Immature natural killer cell (primary cell): Measurements from ENCODE around the gene CABP1. TPM values are rescaled to one million over a fixed set of nuclear protein-coding genes. Genes with fewer than 3 reads are reported as not detected.
"Not testable (repeated sequence)": the region's sequence is repeated elsewhere in the genome, so short reads cannot be mapped to it uniquely, and the experiment has no call there.

ENCODE experiments used
- DNase-seq, 3 donors: peaks; one replicate each; pipeline ENCODE4 v3.0.0; 2022; ENCODE audit warnings: mixed read lengths in 1 of 3
- H3K27ac Mint-ChIP-seq, 6 donors: one replicate each; pipeline ENCODE4 v1.8.0; 2020; ENCODE audit warnings: mixed read lengths in 6 of 6, mild to moderate bottlenecking in 5 of 6, inconsistent platforms in 4 of 6, moderate library complexity in 3 of 6
- H3K27me3 Mint-ChIP-seq, 3 donors: one replicate each; pipeline ENCODE4 v1.8.0; 2020 to 2021; ENCODE audit warnings: low read depth in 3 of 3, mild to moderate bottlenecking in 3 of 3, mixed read lengths in 3 of 3, moderate library complexity in 3 of 3, inconsistent platforms in 1 of 3
- H3K36me3 Mint-ChIP-seq, 3 donors: one replicate each; pipeline ENCODE4 v1.8.0; 2020; ENCODE audit warnings: mixed read lengths in 3 of 3, inconsistent platforms in 2 of 3, mild to moderate bottlenecking in 2 of 3
- H3K4me1 Mint-ChIP-seq, 2 donors: one replicate each; pipeline ENCODE4 v1.8.0; 2020; ENCODE audit warnings: inconsistent platforms in 2 of 2, mild to moderate bottlenecking in 2 of 2, mixed read lengths in 2 of 2, moderate library complexity in 1 of 2
- H3K4me3 Mint-ChIP-seq, 5 donors: one replicate each; pipeline ENCODE4 v1.8.0; 2020; ENCODE audit warnings: mild to moderate bottlenecking in 5 of 5, mixed read lengths in 5 of 5, inconsistent platforms in 3 of 5, moderate library complexity in 3 of 5
- H3K9me3 Mint-ChIP-seq, 6 donors: one replicate each; pipeline ENCODE4 v1.8.0; 2020; ENCODE audit warnings: mild to moderate bottlenecking in 6 of 6, mixed read lengths in 6 of 6, inconsistent platforms in 4 of 6, moderate library complexity in 3 of 6
- polyA plus RNA-seq, 3 donors: library from polyadenylated mRNA; unstranded; fragments of 300-500 nt; fragmentation: Illumina TruSeq; gene quantifications; one replicate each; pipeline ENCODE4 v1.2.3, GENCODE V29; 2021

The CABP1 gene
- polyA plus RNA-seq, 3 donors from 2014 or later = not detected

- peaks cover 5 to 15% (median 12%) of the 10 kb centered on the region in 3 donors for H3K27me3 Mint-ChIP-seq
- not testable (repeated sequence) for H3K4me1 Mint-ChIP-seq, H3K9me3 Mint-ChIP-seq, H3K27ac Mint-ChIP-seq, H3K4me3 Mint-ChIP-seq, H3K36me3 Mint-ChIP-seq, DNase-seq
Measured at GRCh38 chr12:120617767-120618166, 22.7 kb upstream of the CABP1 start.

- Mint-ChIP-seq H3K4me1 (no peaks in the 10 kb centered on the region), H3K9me3 (peaks cover 0 to 3% (median 0%) of the 10 kb centered on the region in 6 donors), H3K36me3 (no peaks in the 10 kb centered on the region), H3K4me3 (no peak overlapping the region), H3K27me3 (peaks cover 5 to 15% (median 12%) of the 10 kb centered on the region in 3 donors), H3K27ac (no peak overlapping the region)
- DNase-seq = no peak
Measured at GRCh38 chr12:120618954-120619615, 21.3 kb upstream of the CABP1 start.

- Mint-ChIP-seq H3K36me3 (no peaks in the 10 kb centered on the region), H3K4me1 (no peaks in the 10 kb centered on the region), H3K9me3 (peaks cover 0 to 3% (median 0%) of the 10 kb centered on the region in 6 donors), H3K27me3 (peaks cover 5 to 15% (median 12%) of the 10 kb centered on the region in 3 donors), H3K4me3 (no peak overlapping the region), H3K27ac (no peak overlapping the region)
- no peak for DNase-seq
Measured at GRCh38 chr12:120620624-120621023, 19.8 kb upstream of the CABP1 start.

- Mint-ChIP-seq H3K27ac (no peak overlapping the region), H3K4me3 (no peak overlapping the region), H3K4me1 (no peaks in the 10 kb centered on the region), H3K27me3 (peaks cover 0 to 10% (median 2%) of the 10 kb centered on the region in 3 donors), H3K9me3 (no peaks in the 10 kb centered on the region), H3K36me3 (no peaks in the 10 kb centered on the region)
- no peak for DNase-seq
Measured at GRCh38 chr12:120625557-120626419, 14.6 kb upstream of the CABP1 start.

- peaks cover 0 to 10% (median 7%) of the 10 kb centered on the region in 3 donors for H3K27me3 Mint-ChIP-seq
- H3K4me3 Mint-ChIP-seq = no peak overlapping the region
- no peaks in the 10 kb centered on the region for H3K4me1 Mint-ChIP-seq
- DNase-seq = no peak
- H3K9me3 Mint-ChIP-seq = no peaks in the 10 kb centered on the region
- H3K27ac Mint-ChIP-seq = no peak overlapping the region
- H3K36me3 Mint-ChIP-seq = no peaks in the 10 kb centered on the region
Measured at GRCh38 chr12:120628919-120629318, 11.5 kb upstream of the CABP1 start.

GRCh38 chr12:120630104-120630892 is 10.1 kb upstream of the CABP1 start:
- Mint-ChIP-seq H3K4me3 (no peak overlapping the region), H3K36me3 (no peaks in the 10 kb centered on the region), H3K27me3 (peaks cover 0 to 10% (median 7%) of the 10 kb centered on the region in 3 donors), H3K27ac (no peak overlapping the region), H3K4me1 (no peaks in the 10 kb centered on the region), H3K9me3 (no peaks in the 10 kb centered on the region)
- DNase-seq = no peak

GRCh38 chr12:120631097-120631496 is 9.3 kb upstream of the CABP1 start:
- Mint-ChIP-seq H3K9me3 (no peaks in the 10 kb centered on the region), H3K36me3 (no peaks in the 10 kb centered on the region), H3K27me3 (peaks cover 0 to 9% (median 7%) of the 10 kb centered on the region in 3 donors), H3K4me3 (no peak overlapping the region), H3K27ac (no peak overlapping the region), H3K4me1 (no peaks in the 10 kb centered on the region)
- no peak for DNase-seq

- H3K36me3 Mint-ChIP-seq = peaks cover 0 to 4% (median 0%) of the 10 kb centered on the region in 3 donors
- H3K9me3 Mint-ChIP-seq = no peaks in the 10 kb centered on the region
- H3K4me1 Mint-ChIP-seq = peaks cover 5% of the 10 kb centered on the region in 2 donors
- peaks cover 16 to 26% (median 21%) of the 10 kb centered on the region in 3 donors for H3K27me3 Mint-ChIP-seq
- no peak overlapping the region for H3K27ac Mint-ChIP-seq
- peak overlapping the region; percentile 52 to 78 (median 77) for H3K4me3 Mint-ChIP-seq
- peak; percentile 31 to 43 (median 33) for DNase-seq
Measured at GRCh38 chr12:120640861-120641833, 721 bp downstream of the CABP1 start.

GRCh38 chr12:120642121-120642520 is 1.7 kb downstream of the CABP1 start:
- Mint-ChIP-seq H3K4me3 (peak overlapping the region; percentile 5 to 41 (median 15)), H3K9me3 (no peaks in the 10 kb centered on the region), H3K36me3 (peaks cover 0 to 4% (median 0%) of the 10 kb centered on the region in 3 donors), H3K27me3 (peaks cover 19 to 30% (median 23%) of the 10 kb centered on the region in 3 donors), H3K27ac (no peak overlapping the region), H3K4me1 (peaks cover 7 to 10% of the 10 kb centered on the region in 2 donors)
- DNase-seq = no peak

GRCh38 chr12:120642826-120643225 is 2.4 kb downstream of the CABP1 start:
- Mint-ChIP-seq H3K4me1 (peaks cover 7 to 12% of the 10 kb centered on the region in 2 donors), H3K27me3 (peaks cover 19 to 30% (median 23%) of the 10 kb centered on the region in 3 donors), H3K36me3 (no peaks in the 10 kb centered on the region), H3K27ac (no peak overlapping the region), H3K4me3 (peak overlapping the region in 4 of 5 donors; percentile 15 to 46 (median 23)), H3K9me3 (no peaks in the 10 kb centered on the region)
- DNase-seq = no peak

GRCh38 chr12:120643574-120643973 is 3.1 kb downstream of the CABP1 start:
- peaks cover 19 to 31% (median 23%) of the 10 kb centered on the region in 3 donors for H3K27me3 Mint-ChIP-seq
- H3K27ac Mint-ChIP-seq = no peak overlapping the region
- DNase-seq = no peak
- H3K4me3 Mint-ChIP-seq = no peak overlapping the region
- H3K36me3 Mint-ChIP-seq = no peaks in the 10 kb centered on the region
- no peaks in the 10 kb centered on the region for H3K9me3 Mint-ChIP-seq
- peaks cover 7 to 12% of the 10 kb centered on the region in 2 donors for H3K4me1 Mint-ChIP-seq

- DNase-seq = no peak
- H3K4me1 Mint-ChIP-seq = peaks cover 10 to 19% of the 10 kb centered on the region in 2 donors
- H3K27ac Mint-ChIP-seq = no peak overlapping the region
- peaks cover 21 to 33% (median 25%) of the 10 kb centered on the region in 3 donors for H3K27me3 Mint-ChIP-seq
- H3K36me3 Mint-ChIP-seq = no peaks in the 10 kb centered on the region
- no peaks in the 10 kb centered on the region for H3K9me3 Mint-ChIP-seq
- no peak overlapping the region for H3K4me3 Mint-ChIP-seq
Measured at GRCh38 chr12:120646044-120646443, 5.6 kb downstream of the CABP1 start.

GRCh38 chr12:120647375-120647755 is 6.9 kb downstream of the CABP1 start:
- H3K4me1 Mint-ChIP-seq = peaks cover 8 to 13% of the 10 kb centered on the region in 2 donors
- H3K27me3 Mint-ChIP-seq = peaks cover 12 to 23% (median 18%) of the 10 kb centered on the region in 3 donors
- no peak for DNase-seq
- H3K9me3 Mint-ChIP-seq = no peaks in the 10 kb centered on the region
- H3K27ac Mint-ChIP-seq = no peak overlapping the region
- no peak overlapping the region for H3K4me3 Mint-ChIP-seq
- no peaks in the 10 kb centered on the region for H3K36me3 Mint-ChIP-seq
